Measurements from ENCODE around the gene GPR139. TPM values are rescaled to one million over a fixed set of nuclear protein-coding genes. Genes with fewer than 3 reads are reported as not detected.

The GPR139 gene
- total RNA-seq, 1 experiment from 2014 or later = 0.22 TPM

DNA sequence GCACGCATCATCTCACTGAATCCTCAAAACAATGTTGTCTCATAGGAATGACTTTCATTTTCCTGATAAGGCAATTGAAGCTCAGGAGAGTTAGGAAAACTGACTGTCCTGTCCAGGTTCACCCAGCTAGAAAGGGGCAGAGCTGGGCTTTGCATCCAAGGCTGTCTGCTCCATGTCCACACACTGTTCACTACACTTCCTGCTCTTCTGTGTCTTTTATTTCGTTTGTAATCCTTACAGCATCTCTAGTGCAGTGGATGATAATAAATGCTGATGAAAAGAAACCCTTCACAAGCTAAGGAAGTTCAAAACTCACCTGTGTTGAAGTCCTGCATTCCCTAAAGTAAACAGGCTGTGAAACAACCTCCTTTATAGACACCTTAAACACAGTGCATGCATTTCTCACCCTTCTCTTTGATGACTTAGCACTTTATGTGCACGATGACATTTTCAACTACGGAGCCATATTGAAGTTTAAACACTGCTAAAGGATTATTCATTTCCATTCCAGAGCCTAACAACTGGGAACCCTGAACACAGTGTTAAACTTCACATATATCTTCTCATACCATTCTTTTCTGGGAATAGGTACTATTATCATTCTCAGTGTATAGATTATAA, 31.0 kb upstream of the GPR139 start:
- no CpG with 5 or more reads among the region's 4 CpGs for WGBS (ENCODE audit: extremely low coverage, insufficient read length, low lambda C conversion rate)
- H3K56ac ChIP-seq (ENCODE audit: insufficient read length, low read depth, low read length) = no peak overlapping the region
- TF ChIP-seq, protein P1, sequence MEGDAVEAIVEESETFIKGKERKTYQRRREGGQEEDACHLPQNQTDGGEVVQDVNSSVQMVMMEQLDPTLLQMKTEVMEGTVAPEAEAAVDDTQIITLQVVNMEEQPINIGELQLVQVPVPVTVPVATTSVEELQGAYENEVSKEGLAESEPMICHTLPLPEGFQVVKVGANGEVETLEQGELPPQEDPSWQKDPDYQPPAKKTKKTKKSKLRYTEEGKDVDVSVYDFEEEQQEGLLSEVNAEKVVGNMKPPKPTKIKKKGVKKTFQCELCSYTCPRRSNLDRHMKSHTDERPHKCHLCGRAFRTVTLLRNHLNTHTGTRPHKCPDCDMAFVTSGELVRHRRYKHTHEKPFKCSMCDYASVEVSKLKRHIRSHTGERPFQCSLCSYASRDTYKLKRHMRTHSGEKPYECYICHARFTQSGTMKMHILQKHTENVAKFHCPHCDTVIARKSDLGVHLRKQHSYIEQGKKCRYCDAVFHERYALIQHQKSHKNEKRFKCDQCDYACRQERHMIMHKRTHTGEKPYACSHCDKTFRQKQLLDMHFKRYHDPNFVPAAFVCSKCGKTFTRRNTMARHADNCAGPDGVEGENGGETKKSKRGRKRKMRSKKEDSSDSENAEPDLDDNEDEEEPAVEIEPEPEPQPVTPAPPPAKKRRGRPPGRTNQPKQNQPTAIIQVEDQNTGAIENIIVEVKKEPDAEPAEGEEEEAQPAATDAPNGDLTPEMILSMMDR (conservative IDR thresholded peaks at IDR 0.05) = no peak

More for the DNA sequence above, 31.0 kb upstream of the GPR139 start:
- H3K79me2 ChIP-seq (ENCODE audit: insufficient read depth, low read length) = no peaks in the 10 kb centered on the region
- no peak overlapping the region for H3K4me2 ChIP-seq (ENCODE audit: insufficient read depth, insufficient read length, low read length)
- H3K18ac ChIP-seq (ENCODE audit: insufficient read length, low read depth, low read length) = no peak overlapping the region
- Mint-ChIP-seq H3K27ac (no peak overlapping the region), H3K36me3 (ENCODE audit: insufficient read depth in 1 of 3, low read depth in 3 of 3) (no peaks in the 10 kb centered on the region), H3K9me3 (no peaks in the 10 kb centered on the region), H3K27me3 (ENCODE audit: low read depth) (peaks cover 7% of the 10 kb centered on the region), H3K4me1 (no peaks in the 10 kb centered on the region; a peak in 1 of 4 replicates), H3K4me3 (no peak overlapping the region)
- no peak overlapping the region for H3T11ph ChIP-seq (ENCODE audit: low read length)
- no peak overlapping the region for H4K5ac ChIP-seq (ENCODE audit: insufficient read length, low read depth, low read length)
- H2BK120ac ChIP-seq (ENCODE audit: low read depth, low read length, poor library complexity, severe bottlenecking) = no peak overlapping the region
- H3K9ac ChIP-seq (ENCODE audit: extremely low read depth, insufficient read length, low read length) = no peak overlapping the region
- no peak overlapping the region for H2AK5ac ChIP-seq (ENCODE audit: insufficient read length, low read length)
- H3K4me1 ChIP-seq (ENCODE audit: insufficient read depth, low read length) = no peaks in the 10 kb centered on the region
- no peaks in the 10 kb centered on the region for H4K20me1 ChIP-seq (ENCODE audit: control insufficient read depth, insufficient read depth, insufficient read length)
- no peak overlapping the region for H3K4ac ChIP-seq (ENCODE audit: low read depth, low read length)
- no peak overlapping the region for H2BK15ac ChIP-seq (ENCODE audit: low read depth, low read length)
- no peak overlapping the region for H4K91ac ChIP-seq (ENCODE audit: insufficient read length, low read depth, low read length)
- H3K27me3 ChIP-seq (ENCODE audit: insufficient read depth, low read length) = no peaks in the 10 kb centered on the region
- no peak overlapping the region for H4K8ac ChIP-seq (replicated peaks; ENCODE audit: insufficient read length, low read depth, low read length)
- H2BK20ac ChIP-seq (ENCODE audit: low read depth, low read length, poor library complexity, severe bottlenecking) = no peak overlapping the region
- H3K9me3 ChIP-seq (ENCODE audit: control insufficient read depth, low read depth, low read length) = no peaks in the 10 kb centered on the region
- no peak for DNase-seq
- H2BK12ac ChIP-seq (ENCODE audit: insufficient read length, low read depth, low read length) = no peak overlapping the region
- no peaks in the 10 kb centered on the region for H3K23me2 ChIP-seq (ENCODE audit: insufficient read length, low read depth, low read length, poor library complexity, severe bottlenecking)
- no peaks in the 10 kb centered on the region for H3K79me1 ChIP-seq (ENCODE audit: insufficient read depth, low read depth, low read length, poor library complexity, severe bottlenecking)
- H2AFZ ChIP-seq (ENCODE audit: low read length) = no peak overlapping the region
- no peak overlapping the region for H2BK5ac ChIP-seq (ENCODE audit: insufficient read length, low read length)
- H3K27ac ChIP-seq (ENCODE audit: insufficient read length, low read depth, low read length) = no peak overlapping the region
- H3K23ac ChIP-seq (ENCODE audit: insufficient read length, low read depth, low read length) = no peak overlapping the region
- no peak overlapping the region for H3K14ac ChIP-seq (ENCODE audit: insufficient read depth, low read length)

All from H9 (cell line).